Smooth muscle cell of the brain vasculature (primary cell): ENCODE data around the gene CDCA8.

ENCODE experiments used
- DNase-seq: peaks from one replicate; pipeline ENCODE4 v3.0.0-alpha.2; 2012; ENCODE audit warnings: low read depth, low spot score

CDCA8 gene

GRCh38 chr1:37692078-37692833 lies at the start of gene CDCA8:
CDCA8 (plus strand) TSS chr1:37692516; CDS start chr1:37692691, 175 bp downstream.
- DNase-seq, result peak; percentile 93

GRCh38 chr1:37647281-37647680 lies 45.0 kb upstream of the CDCA8 start:
- no peak for DNase-seq

GRCh38 chr1:37650173-37650572 lies 42.1 kb upstream of the CDCA8 start:
- no peak for DNase-seq

GRCh38 chr1:37650721-37651120 lies 41.6 kb upstream of the CDCA8 start:
- no peak for DNase-seq

- no peak for DNase-seq
Observed at GRCh38 chr1:37651803-37652202, 40.5 kb upstream of the CDCA8 start.

- no peak for DNase-seq
Observed at GRCh38 chr1:37652976-37653375, 39.3 kb upstream of the CDCA8 start.

GRCh38 chr1:37653906-37654305 lies 38.4 kb upstream of the CDCA8 start:
- DNase-seq, result no peak

- no peak for DNase-seq
Observed at GRCh38 chr1:37655274-37655673, 37.0 kb upstream of the CDCA8 start.

- DNase-seq, result no peak
Observed at GRCh38 chr1:37656026-37656425, 36.3 kb upstream of the CDCA8 start.

GRCh38 chr1:37656881-37657280 lies 35.4 kb upstream of the CDCA8 start:
- no peak for DNase-seq

- no peak for DNase-seq
Observed at GRCh38 chr1:37657620-37658412, 34.5 kb upstream of the CDCA8 start.

- DNase-seq, result no peak
Observed at GRCh38 chr1:37658486-37658885, 33.8 kb upstream of the CDCA8 start.

- DNase-seq, result no peak
Observed at GRCh38 chr1:37660664-37661063, 31.7 kb upstream of the CDCA8 start.

GRCh38 chr1:37661401-37661800 lies 30.9 kb upstream of the CDCA8 start:
- DNase-seq, result no peak

GRCh38 chr1:37662031-37662755 lies 30.1 kb upstream of the CDCA8 start:
- no peak for DNase-seq

GRCh38 chr1:37663426-37664000 lies 28.8 kb upstream of the CDCA8 start:
- DNase-seq, result no peak

GRCh38 chr1:37666241-37666867 lies 26.0 kb upstream of the CDCA8 start:
- no peak for DNase-seq

- DNase-seq, result no peak
Observed at GRCh38 chr1:37667023-37667671, 25.2 kb upstream of the CDCA8 start.

GRCh38 chr1:37670133-37670532 lies 22.2 kb upstream of the CDCA8 start:
- DNase-seq, result no peak

GRCh38 chr1:37671261-37671660 lies 21.1 kb upstream of the CDCA8 start:
- no peak for DNase-seq
